HG02852 (cell line): ENCODE results near the gene FAM209A.
A peak's percentile ranks its signal among the peaks of the same experiment; 100 is the strongest.
"Not testable (repeated sequence)": the region's sequence is repeated elsewhere in the genome, so short reads cannot be mapped to it uniquely, and the experiment has no call there.

Experiments
- ATAC-seq: cut with Tn5 transposase; IDR thresholded peaks from one replicate; pipeline ENCODE4 v1.9.1; 2021; ENCODE audit warnings: mild to moderate bottlenecking, moderate library complexity; ENCODE audit not compliant: unreplicated experiment

Gene FAM209A

DNA sequence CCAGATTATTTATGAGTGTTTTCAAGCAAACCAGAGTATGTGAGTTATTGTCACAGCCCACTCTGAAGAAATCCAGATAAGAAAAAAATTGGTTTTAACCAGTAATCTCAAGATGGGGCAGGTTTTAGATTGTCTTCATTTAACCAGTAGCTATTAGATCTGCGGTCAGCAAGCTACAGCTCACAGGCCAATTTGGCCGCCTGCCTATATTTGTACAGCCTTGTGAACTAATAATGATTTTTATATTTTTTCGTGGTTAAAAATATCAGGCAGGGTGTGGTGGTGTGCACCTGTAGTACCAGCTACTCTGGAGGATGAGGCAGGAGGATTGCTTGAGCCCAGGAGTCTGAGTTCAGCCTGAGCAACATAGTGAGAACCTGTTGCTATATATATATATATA, 13.5 kb downstream of the FAM209A start:
- no peak for ATAC-seq

DNA sequence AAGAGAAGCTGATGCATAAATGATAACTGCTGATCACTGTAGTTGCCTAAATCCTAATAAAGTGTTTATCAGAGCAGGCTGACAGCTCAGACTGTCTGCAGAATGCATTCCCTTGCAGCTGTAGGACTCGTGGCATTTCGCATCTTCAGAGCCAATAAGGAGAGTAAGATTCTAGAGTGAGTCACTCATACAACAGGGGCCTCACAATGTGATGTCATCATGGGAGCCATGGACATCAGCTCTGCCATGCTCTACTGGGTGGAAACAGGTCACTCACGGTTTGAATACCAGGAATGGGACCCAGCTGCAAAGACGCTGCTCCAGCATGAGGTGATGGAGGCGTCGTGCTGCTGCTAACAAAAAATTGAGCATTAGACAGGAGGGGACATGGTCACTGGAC, 15.9 kb downstream of the FAM209A start:
- ATAC-seq, result no peak

DNA sequence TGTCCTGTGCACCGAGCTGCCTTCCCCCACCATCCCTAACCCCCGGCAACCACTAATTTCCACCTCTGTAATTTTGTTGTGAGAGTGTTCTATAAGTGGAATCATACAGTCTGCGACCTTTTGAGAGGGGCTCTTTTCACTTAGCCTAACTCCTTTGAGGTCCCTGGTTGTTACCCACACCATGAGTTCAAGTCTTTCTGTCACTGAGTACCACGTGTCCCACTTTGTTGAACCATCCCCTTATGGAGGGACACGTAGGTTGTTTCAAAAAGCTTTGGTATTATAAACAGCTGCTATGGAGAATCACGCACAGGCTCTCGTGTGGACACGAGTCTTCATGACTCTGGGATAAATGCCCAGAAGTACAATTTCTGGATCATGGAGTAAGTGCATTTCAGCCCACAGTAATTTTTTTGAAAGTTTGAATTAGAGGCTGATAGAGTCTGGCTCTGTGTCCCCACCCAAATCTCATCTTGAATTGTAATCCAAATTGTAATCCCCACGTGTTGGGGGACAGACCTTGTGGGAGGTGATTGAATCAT, 18.0 kb downstream of the FAM209A start:
- no peak for ATAC-seq

DNA sequence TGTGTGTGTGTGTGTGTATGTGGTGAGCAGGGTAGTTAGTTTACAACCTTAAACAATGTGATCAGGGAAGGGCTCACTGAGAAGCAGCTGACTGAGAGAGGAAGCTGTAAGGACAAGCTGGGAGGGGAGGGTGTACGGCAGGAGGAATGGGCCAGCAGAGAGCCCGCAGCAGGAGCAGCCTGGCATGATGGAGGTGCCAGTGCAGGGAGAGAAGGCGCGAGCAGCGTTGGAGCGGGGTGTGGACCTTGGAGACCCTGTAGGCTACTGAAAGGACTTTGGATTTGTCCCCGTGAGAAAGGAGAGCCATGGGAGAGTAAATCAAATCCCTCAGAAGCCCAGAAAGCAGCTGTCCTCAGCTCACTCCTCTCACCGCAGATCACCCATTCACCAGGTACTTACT, 27.0 kb downstream of the FAM209A start:
- ATAC-seq, result no peak

DNA sequence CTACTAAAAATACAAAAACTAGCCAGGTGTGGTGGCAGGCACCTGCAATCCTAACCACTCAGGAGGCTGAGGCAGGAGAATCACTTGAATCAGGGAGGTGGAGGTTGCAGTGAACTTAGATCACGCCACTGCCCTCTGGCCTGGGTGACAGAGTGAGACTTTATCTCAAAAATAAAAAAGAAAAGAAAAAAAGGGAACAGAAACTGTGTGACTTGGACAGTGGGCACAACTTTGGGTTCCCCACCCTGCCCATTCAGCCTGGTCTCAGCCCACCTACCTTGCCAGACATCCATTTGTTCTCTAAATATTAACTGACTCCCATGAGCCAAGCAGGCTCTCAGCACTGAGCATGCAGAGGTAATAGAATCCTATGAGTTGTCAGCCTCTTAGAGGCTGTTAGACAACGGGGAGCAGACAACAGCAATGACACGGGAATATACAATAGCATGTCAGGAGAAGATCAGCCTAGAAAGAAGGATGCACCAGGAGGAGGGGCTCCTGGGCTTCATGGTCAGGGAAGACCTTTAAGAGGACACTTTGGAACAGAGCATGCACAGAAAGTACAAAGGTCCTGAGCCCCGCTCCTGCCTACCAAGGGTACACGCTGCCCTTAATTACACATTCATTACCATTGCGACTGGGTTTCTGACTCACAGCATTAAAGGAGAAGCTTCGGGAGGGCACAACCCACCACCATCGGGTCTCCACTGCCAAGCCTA, 28.5 kb downstream of the FAM209A start:
- ATAC-seq, result no peak

DNA sequence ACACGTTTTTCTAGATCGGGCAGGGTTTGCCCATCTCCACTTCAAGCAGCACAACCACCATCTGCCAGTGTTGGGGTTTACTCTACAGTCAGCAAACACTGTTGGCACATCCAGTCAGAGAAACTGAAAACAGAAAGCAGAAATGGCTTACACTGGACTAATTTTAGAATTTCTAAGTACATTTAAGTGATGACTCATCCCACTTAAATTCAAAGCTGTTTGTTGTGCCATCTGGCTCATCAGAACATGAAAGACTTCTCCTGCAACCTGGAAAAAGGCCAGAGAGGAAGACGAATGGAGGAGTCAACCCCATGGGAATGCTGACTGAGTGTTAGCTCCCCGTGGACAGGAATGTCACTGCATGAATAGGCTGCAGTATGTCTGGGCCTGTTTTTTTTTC, 30.3 kb downstream of the FAM209A start:
- peak; percentile 85 for ATAC-seq

DNA sequence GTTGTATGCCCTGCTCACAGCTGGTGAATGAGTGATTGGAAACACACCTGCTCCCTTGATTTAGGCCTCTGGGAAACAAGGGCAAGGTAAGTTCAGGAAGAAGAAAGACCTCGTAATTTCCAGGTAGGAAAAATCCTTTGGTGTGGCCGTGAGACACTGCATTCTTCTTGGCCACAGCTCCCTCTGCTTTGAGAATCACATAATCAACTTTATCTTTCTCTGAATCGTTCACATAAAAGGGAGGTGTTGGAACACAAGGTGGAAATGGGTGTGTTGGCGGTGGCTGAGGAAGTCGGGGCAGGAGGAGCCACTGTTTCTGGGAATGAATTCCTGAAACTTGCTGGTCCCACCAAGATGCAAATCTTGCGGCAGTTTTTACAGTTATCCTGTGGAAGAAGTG, 34.4 kb downstream of the FAM209A start:
- no peak for ATAC-seq

DNA sequence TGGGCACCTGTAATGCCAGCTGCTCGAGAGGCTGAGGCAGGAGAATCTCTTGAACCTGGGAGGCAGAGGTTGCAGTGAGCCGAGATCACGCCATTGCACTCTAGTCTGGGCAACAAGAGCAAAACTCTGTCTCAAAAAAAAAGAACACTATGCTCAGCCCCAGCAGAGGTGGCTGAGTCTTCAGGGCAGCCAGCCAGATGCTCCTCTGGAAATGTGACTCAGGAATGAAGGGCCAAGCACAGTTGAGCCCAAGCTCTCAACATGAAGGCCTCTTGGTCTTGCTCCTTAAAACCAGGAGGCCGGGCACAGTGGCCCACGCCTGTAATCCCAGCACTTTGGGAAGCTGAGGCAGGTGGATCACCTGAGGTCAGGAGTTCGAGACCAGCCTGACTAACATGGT, 40.0 kb downstream of the FAM209A start:
- not testable (repeated sequence) for ATAC-seq

DNA sequence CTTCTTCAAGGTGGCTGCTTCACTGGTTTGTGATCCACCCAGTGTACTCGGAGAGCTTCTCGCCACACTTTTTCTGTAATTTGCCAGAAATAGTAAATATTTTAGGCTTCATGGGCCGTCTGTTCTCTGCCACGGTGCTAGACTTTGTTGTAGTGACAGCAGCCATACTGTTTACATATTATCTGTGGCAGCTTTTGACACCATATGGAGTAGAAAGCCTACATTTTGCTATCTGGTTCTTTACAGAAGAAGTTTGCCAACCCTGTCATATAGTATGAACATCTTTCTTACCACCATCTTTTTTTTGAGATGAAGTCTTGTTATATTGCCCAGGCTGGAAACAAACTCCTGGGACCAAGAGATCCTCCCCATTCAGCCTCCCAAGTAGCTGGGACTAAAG, 41.0 kb downstream of the FAM209A start:
- ATAC-seq, result no peak

DNA sequence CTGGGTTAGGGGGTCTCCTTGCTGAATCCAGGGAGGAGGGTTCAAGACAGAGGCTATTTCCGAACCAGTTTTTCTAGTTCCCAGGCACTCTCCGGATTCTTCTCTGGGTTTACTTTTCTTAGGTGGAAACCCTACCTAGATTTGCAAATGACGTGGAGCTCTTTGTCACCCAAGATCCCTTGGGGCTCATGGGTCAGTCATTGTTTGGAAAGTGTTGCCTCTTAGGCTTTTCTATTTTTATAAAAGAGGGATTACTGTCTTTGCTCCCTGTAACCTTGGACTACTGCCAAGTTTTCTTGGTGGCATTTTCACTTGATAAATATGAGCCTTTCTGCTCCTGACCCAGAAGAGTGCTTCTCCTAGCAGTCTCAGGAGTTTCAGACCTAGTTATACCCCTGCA, 42.1 kb downstream of the FAM209A start:
- no peak for ATAC-seq

DNA sequence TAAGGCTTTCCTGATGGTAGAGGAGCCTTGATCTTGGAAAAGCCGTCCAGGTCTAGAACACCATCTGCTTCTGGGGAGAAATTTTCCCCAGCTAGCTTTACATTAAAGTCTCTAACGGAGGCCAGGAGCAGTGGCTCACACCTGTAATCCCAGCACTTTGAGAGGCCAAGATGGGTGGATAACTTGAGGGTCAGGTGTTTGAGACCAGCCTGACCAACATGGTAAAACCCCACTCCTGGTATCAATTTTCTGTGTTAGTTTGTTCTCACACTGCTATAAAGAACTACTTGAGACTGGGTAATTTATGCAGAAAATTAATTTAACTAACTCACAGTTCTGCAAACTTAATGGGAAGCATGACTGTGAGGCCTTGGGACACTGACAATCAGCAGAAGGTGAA, 46.3 kb downstream of the FAM209A start:
- no peak for ATAC-seq

DNA sequence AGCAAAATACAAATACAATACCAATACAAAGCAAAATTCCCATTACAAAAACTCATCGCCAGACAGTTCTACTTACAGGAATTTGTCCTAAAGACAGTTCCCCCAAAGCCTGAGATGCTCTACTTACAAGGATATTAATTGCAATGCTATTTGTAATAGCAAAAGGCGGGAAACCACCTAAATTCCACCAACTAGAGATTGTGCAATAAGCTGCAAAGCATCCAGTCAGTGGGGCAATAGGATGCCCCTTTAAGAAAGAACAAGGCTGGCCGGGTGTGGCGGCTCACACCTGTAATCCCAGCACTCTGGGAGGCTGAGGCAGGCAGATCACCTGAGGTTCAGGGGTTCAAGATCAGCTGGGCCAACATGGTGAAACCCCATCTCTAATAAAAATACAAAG, 47.6 kb downstream of the FAM209A start:
- ATAC-seq, result no peak

DNA sequence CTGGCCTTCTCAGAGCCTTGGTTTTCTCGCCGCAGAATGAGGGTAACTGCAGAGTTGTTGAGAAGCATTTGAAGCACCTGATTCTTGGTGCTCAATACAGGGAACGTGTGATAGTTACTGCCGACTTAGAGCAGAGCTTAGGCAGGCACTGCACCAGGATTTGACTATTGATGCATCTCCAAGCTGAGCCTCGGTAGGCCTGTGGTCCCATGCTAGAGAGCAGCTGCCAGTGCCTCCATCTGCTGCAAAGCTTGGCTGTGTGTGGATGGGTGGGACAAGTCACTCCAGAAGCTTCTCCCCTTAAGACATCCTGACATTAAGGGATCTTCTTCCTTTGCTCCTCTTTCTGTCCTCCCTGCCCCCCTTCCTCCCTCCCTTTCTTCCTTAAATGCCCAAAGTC, 49.4 kb downstream of the FAM209A start:
- ATAC-seq, result no peak

DNA sequence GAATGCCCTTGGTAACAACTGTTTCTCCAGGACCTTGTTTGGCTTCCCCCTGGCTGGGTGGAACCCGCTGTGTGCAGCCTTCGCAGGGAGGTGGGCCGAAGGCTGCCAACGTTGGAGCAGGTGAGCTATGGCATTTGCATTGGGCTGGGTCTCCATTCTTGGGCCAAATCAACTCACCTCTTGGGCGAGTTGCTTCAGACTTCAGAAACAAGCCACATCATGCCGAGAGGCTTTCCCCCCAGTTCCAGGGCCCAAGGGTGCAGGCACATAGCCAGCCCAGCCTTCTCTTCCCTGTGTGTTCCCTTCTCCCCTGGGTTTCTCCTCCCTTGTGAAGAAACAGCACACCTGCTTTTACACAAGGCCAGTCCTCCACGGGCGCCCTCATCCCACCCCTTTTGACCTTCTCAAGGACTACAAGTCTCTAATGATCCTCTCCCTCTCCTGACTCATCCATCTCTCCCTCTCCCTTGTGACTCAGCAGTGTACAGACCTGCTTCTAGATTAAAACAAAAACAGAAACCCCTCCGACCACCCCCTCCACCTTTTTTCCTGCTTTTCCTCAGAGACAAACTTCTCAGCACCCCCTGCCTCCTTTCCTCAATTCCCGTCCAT, 50.1 kb downstream of the FAM209A start:
- ATAC-seq, result no peak

DNA sequence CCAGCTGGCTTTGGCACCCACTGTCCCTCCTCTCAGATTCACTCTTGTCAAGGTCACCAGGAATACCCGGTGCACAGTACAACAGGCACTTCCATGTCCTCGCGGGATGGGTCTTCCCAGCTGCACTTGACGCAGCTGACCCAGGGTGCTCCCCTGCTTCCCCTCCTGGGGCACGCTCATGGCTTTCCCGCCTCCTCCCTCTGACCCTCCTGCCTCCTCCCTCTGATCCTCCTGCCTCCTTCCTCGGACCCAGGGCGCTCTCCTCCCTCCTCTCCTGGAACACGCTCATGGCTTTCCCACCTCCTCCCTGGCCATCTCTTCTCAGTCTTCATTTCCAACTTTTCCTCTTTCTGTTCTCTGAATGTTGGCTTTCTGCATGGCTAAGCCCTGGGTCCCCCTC, 50.6 kb downstream of the FAM209A start:
- no peak for ATAC-seq
